ENCODE measurements around the gene COL5A1.

Gene COL5A1

DNA sequence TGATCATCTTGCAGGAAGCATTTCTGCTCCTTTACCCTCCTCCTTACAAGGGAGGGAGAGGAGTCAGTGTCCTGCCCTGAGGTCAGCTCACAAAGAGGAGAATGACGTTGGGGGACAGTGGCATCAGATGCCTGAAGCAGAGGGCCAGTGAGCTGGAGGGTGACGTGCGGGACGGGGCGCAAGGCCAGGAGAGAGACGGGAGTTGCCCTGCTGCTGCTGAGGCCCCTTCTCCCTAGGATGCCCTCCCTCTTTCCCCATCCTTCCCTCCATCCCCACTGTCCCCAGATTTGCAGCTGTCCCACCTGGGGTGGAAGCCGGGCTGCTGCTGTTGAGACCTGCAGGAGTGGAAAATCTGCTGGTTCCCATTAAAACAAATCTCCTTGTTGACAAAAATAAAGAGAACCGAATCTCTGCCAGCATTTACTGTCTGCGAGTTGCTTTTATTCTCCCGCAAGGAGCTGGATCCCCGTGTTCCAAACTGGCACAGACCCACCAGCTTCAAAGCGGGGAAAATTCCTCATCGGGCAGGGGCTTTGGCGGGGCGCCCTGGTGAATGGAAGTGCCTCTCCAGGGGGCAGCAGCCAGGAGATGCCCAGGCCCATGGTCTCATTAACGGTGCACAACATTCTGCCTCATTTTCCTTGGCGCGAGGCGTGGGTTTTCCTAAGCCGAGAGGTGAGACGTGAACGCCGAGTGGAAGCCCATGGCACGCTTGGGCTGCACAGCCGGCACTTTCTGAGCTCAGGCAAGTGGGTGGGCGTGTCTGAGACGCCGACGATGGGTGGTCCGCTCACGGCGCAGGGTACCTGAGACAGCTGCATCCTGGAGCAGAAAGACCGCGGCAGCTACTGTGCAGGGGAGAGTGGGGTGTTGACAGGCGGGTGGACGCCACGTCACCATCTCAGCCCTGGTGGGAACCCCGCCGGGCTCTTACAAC, 13.9 kb upstream of the COL5A1 start:
- Histone ChIP-seq H3K79me2 (ENCODE audit: control insufficient read depth, insufficient read depth, low read length, unreplicated experiment) (no peaks in the 10 kb centered on the region), H3K27ac (ENCODE audit: low read depth, low read length) (no peak overlapping the region), H3K4me3 (ENCODE audit: low read depth, low read length) (no peak overlapping the region), H3K4me1 (ENCODE audit: control insufficient read depth, insufficient read depth, low read length, unreplicated experiment) (peaks cover 26% of the 10 kb centered on the region), H2AFZ (ENCODE audit: low read length, unreplicated experiment) (no peak overlapping the region), H3K36me3 (ENCODE audit: insufficient read depth, low read length) (no peaks in the 10 kb centered on the region), H3K27me3 (ENCODE audit: insufficient read depth, low read length) (no peaks in the 10 kb centered on the region)

DNA sequence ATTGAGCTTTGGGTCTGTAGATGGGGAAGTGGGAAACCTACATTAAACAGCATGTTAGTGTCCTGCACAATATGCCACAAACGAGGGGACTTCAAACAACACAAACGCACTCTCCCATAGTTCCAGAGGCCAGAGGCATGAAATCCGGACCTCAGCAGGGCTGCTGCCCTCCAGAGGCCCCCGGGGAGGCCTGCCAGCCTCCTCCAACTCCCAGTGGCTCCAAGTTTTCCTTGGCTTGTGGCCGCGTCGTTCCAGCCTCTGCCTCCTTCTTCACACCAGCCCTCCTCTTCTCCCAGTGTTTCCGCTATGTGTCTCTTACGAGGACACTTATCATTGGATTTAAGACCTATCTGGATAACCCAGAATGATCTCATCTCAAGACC, 13.3 kb upstream of the COL5A1 start:
- Histone ChIP-seq H3K27me3 (ENCODE audit: insufficient read depth, low read length) (no peaks in the 10 kb centered on the region), H2AFZ (ENCODE audit: low read length, unreplicated experiment) (no peak overlapping the region), H3K4me3 (ENCODE audit: low read depth, low read length) (no peak overlapping the region), H3K4me1 (ENCODE audit: control insufficient read depth, insufficient read depth, low read length, unreplicated experiment) (peaks cover 26% of the 10 kb centered on the region), H3K79me2 (ENCODE audit: control insufficient read depth, insufficient read depth, low read length, unreplicated experiment) (no peaks in the 10 kb centered on the region), H3K27ac (ENCODE audit: low read depth, low read length) (no peak overlapping the region), H3K36me3 (ENCODE audit: insufficient read depth, low read length) (no peaks in the 10 kb centered on the region)

DNA sequence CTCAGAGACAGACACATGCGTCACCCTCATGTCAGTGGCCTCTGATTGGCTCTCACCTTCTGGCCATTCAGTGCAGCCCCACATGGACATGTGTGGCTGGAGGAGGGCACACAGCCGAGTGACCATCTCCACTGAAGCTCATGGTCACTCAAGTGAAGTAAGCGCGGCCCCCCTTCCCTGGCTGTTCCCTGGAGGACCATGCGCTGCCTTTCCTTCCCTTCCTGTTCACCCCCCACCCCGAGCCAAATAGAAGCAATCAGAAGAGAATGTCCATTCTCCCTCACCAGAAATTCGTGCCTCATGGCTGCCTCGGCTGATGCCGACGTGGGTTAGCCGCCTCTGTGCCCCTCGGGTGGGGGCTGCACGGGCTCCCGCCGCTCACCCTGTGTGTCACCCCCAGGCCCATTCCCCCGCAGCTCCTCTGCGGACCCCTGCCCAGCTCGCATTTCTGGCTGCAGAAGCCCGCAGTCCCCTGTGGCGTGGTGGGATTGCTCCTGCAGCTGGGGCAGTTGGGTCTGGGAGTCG, 12.5 kb upstream of the COL5A1 start:
- Histone ChIP-seq H3K4me1 (ENCODE audit: control insufficient read depth, insufficient read depth, low read length, unreplicated experiment) (peaks cover 24% of the 10 kb centered on the region), H3K27me3 (ENCODE audit: insufficient read depth, low read length) (no peaks in the 10 kb centered on the region), H2AFZ (ENCODE audit: low read length, unreplicated experiment) (no peak overlapping the region), H3K4me3 (ENCODE audit: low read depth, low read length) (no peak overlapping the region), H3K36me3 (ENCODE audit: insufficient read depth, low read length) (no peaks in the 10 kb centered on the region), H3K79me2 (ENCODE audit: control insufficient read depth, insufficient read depth, low read length, unreplicated experiment) (no peaks in the 10 kb centered on the region), H3K27ac (ENCODE audit: low read depth, low read length) (no peak overlapping the region)

DNA sequence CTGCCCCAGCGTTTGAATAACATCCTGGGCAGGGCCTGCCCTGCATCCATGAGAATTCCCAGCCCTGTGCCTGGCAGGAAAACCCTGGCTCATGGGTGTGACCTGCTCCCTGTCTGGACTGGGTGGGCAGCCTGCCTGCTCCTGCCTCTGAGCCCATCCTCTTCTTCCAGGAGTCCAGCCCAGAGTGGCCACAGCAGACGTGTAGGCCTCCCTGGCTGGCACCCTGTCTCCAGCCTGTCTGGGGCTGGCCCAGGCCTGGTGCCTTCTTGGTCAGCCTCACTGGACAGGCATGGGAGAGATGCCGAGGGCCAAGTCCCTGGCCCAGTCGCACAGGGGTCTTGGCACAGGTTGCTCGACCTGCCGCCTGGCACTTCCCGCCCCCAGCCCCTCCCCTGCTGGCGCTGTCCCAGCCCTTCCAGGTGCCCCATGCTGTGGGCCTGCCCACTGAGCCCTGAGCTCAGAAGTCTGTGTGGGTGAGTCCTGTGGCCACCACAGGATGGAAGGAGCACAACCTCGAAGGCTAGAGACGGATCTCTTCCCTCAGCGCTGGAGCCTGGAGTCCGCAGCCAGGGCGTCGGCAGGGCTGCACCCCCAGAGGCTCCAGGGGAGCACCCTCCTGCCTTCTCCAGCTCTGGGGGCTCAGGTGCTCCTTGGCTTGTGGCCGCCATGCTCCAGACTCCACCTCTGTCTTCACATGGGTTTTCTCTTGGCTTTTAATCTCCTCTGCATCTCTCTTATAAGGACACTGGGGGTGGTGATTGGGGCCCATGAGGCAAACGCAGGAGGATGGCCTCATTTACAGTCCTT, 11.8 kb upstream of the COL5A1 start:
- no peaks in the 10 kb centered on the region for H3K36me3 ChIP-seq (ENCODE audit: insufficient read depth, low read length)
- H3K4me3 ChIP-seq (ENCODE audit: low read depth, low read length), result no peak overlapping the region
- no peaks in the 10 kb centered on the region for H3K27me3 ChIP-seq (ENCODE audit: insufficient read depth, low read length)
- no peaks in the 10 kb centered on the region for H3K79me2 ChIP-seq (ENCODE audit: control insufficient read depth, insufficient read depth, low read length, unreplicated experiment)
- H2AFZ ChIP-seq (ENCODE audit: low read length, unreplicated experiment), result no peak overlapping the region
- H3K27ac ChIP-seq (ENCODE audit: low read depth, low read length), result no peak overlapping the region
- peaks cover 17% of the 10 kb centered on the region for H3K4me1 ChIP-seq (ENCODE audit: control insufficient read depth, insufficient read depth, low read length, unreplicated experiment)

DNA sequence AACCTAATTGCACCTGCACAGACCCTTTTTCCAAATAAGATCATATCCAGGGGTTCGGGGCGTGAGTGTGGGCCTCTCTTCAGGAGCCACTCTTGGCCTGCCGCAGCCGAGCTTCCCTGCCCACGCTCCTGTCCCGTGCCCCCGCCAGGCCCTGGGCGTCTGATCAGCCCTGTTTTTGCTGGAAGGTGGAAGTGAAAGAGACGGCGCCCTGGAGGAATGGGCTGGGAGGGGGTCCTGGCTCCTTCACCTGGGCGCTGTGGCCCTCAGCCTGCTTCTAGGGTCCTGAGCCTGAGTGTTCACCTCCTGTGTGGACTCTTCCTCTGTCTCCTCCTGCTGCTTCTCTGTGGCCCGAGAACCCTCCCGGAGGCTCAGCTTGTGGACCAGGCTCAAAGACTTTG, 11.2 kb upstream of the COL5A1 start:
- Histone ChIP-seq H2AFZ (ENCODE audit: low read length, unreplicated experiment) (no peak overlapping the region), H3K4me1 (ENCODE audit: control insufficient read depth, insufficient read depth, low read length, unreplicated experiment) (peaks cover 11% of the 10 kb centered on the region), H3K27ac (ENCODE audit: low read depth, low read length) (no peak overlapping the region), H3K36me3 (ENCODE audit: insufficient read depth, low read length) (no peaks in the 10 kb centered on the region), H3K27me3 (ENCODE audit: insufficient read depth, low read length) (no peaks in the 10 kb centered on the region), H3K4me3 (ENCODE audit: low read depth, low read length) (no peak overlapping the region), H3K79me2 (ENCODE audit: control insufficient read depth, insufficient read depth, low read length, unreplicated experiment) (no peaks in the 10 kb centered on the region)

DNA sequence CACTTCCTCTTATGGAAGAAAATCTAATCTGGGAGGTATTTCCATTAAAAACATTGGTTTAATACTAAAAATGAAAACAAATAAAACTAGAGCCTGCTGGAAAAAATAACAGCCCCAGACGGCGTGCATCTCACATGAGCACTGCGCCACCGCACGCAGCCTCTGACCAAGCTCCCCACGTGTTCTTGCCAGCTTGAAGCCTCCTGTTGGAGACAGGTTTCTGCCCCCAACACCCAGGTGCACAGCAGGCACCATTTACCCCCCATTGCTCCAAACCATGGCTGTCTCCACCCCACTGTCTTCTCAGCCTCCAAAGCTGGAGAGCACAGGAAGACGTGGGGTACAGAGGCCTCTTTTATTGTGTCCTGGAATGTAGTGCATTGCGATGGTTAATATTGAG, 10.7 kb upstream of the COL5A1 start:
- Histone ChIP-seq H3K79me2 (ENCODE audit: control insufficient read depth, insufficient read depth, low read length, unreplicated experiment) (no peaks in the 10 kb centered on the region), H3K36me3 (ENCODE audit: insufficient read depth, low read length) (no peaks in the 10 kb centered on the region), H3K27me3 (ENCODE audit: insufficient read depth, low read length) (no peaks in the 10 kb centered on the region), H2AFZ (ENCODE audit: low read length, unreplicated experiment) (no peak overlapping the region), H3K4me3 (ENCODE audit: low read depth, low read length) (no peak overlapping the region), H3K4me1 (ENCODE audit: control insufficient read depth, insufficient read depth, low read length, unreplicated experiment) (peaks cover 6% of the 10 kb centered on the region), H3K27ac (ENCODE audit: low read depth, low read length) (no peak overlapping the region)

DNA sequence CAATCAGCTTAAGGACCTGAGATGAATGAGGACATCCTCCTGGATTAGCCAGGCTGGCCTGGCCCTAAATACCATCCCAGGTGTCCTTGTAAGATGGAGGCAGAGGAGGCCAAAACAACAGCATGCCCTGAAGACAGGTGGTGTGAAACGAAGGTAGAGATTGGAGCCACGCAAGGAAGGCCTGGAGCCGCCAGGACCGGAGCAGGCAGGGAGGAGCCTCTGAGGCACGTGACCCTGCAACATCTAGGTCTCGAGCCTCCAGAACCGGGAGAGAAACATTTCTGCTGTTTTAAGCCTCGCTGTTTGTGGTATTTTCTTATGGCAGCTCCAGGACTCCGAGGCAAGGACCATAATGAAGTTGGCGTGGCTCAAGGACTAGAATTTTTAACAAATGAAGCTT, 9.7 kb upstream of the COL5A1 start:
- Histone ChIP-seq H3K27ac (ENCODE audit: low read depth, low read length) (no peak overlapping the region), H3K27me3 (ENCODE audit: insufficient read depth, low read length) (no peaks in the 10 kb centered on the region), H3K79me2 (ENCODE audit: control insufficient read depth, insufficient read depth, low read length, unreplicated experiment) (no peaks in the 10 kb centered on the region), H3K4me3 (ENCODE audit: low read depth, low read length) (no peak overlapping the region), H3K4me1 (ENCODE audit: control insufficient read depth, insufficient read depth, low read length, unreplicated experiment) (no peaks in the 10 kb centered on the region), H2AFZ (ENCODE audit: low read length, unreplicated experiment) (no peak overlapping the region), H3K36me3 (ENCODE audit: insufficient read depth, low read length) (no peaks in the 10 kb centered on the region)

DNA sequence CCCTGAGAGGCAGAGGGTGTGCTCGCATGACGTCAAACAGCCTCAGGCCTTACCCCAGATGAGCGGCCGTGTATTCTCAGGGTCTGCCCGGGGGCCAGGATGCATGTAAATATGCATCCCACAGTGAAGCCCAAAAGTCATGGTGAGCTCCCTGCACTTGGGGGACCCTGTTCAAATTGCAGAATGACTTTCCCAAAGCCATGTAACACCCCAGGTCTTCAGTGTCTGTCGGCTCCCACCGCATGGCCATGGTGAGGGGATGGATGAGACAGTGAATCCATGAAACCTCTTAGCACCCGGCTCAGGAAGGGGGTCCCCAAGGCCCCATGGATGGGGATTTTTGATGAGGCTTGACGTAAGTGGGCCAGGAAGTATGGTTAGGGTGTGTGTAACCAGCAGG, 9.3 kb upstream of the COL5A1 start:
- no peak overlapping the region for H3K4me3 ChIP-seq (ENCODE audit: low read depth, low read length)
- no peaks in the 10 kb centered on the region for H3K27me3 ChIP-seq (ENCODE audit: insufficient read depth, low read length)
- H3K79me2 ChIP-seq (ENCODE audit: control insufficient read depth, insufficient read depth, low read length, unreplicated experiment), result no peaks in the 10 kb centered on the region

DNA sequence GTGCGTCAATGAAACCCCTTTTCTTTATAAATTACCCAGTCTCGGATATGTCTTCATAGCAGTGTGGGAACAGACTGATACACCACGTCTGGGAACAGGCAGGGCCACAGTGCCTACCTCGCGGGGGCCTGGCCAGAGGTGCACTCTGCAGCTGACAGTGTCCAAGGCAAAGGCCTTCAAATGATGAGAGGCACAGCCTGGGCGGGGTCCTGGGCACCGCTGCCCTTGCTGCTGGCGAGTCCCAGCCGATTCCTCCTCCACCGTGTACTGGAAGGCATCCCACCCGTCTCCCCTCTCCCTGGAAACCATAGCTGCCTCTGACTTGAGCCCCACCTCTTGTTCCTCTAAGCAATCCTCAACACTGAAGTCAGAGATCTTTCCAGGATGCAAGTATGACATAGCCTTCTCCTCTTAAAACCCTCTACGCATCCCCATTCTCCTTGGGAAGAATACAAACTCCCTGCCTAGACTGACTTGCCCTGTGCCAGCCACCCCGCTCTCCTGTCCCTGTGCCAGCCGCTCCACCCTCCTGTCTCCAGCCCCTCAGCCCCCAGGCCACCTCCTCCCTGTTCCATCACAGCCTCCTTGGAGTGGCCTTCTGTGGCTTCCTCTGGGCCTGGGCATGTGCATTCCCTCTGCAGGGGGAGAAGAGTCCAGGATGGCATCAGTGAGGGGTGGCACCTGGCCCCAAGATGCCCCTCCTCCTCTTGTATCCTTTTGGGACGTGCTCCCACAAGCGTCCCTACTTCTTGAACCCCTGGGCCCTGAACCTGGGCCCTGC, 8.1 kb upstream of the COL5A1 start:
- Histone ChIP-seq H3K4me3 (ENCODE audit: low read depth, low read length) (no peak overlapping the region), H3K36me3 (ENCODE audit: insufficient read depth, low read length) (no peaks in the 10 kb centered on the region), H3K27ac (ENCODE audit: low read depth, low read length) (no peak overlapping the region), H3K27me3 (ENCODE audit: insufficient read depth, low read length) (no peaks in the 10 kb centered on the region), H3K4me1 (ENCODE audit: control insufficient read depth, insufficient read depth, low read length, unreplicated experiment) (peaks cover 3% of the 10 kb centered on the region), H3K79me2 (ENCODE audit: control insufficient read depth, insufficient read depth, low read length, unreplicated experiment) (no peaks in the 10 kb centered on the region), H2AFZ (ENCODE audit: low read length, unreplicated experiment) (no peak overlapping the region)

More for the DNA sequence above, 9.3 kb upstream of the COL5A1 start:
- no peaks in the 10 kb centered on the region for H3K36me3 ChIP-seq (ENCODE audit: insufficient read depth, low read length)
- no peak overlapping the region for H3K27ac ChIP-seq (ENCODE audit: low read depth, low read length)
- H2AFZ ChIP-seq (ENCODE audit: low read length, unreplicated experiment), result no peak overlapping the region
- H3K4me1 ChIP-seq (ENCODE audit: control insufficient read depth, insufficient read depth, low read length, unreplicated experiment), result peaks cover 3% of the 10 kb centered on the region

DNA sequence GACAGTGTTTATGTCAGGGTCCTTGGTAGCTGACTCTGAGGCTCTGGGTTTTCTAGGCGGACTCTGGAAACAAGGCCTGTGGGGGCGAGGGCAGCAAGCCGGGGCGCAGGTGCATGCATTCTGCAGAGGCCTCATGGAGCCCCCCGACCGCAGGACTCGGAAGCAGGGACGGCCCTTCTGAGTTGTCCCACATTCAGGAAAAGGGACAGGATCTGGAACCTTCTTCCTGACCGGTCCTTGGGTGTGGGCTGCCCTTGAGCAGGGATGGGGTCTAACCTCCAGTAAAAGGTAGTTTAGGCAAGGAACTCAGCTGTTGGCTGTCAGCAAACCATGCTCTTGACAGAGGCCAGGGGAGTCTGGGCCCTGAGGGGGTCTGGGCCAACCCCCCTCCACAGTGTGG, 7.4 kb upstream of the COL5A1 start:
- Histone ChIP-seq H3K27me3 (ENCODE audit: insufficient read depth, low read length) (no peaks in the 10 kb centered on the region), H3K4me1 (ENCODE audit: control insufficient read depth, insufficient read depth, low read length, unreplicated experiment) (peaks cover 3% of the 10 kb centered on the region), H2AFZ (ENCODE audit: low read length, unreplicated experiment) (no peak overlapping the region), H3K36me3 (ENCODE audit: insufficient read depth, low read length) (no peaks in the 10 kb centered on the region), H3K27ac (ENCODE audit: low read depth, low read length) (no peak overlapping the region), H3K4me3 (ENCODE audit: low read depth, low read length) (no peak overlapping the region), H3K79me2 (ENCODE audit: control insufficient read depth, insufficient read depth, low read length, unreplicated experiment) (no peaks in the 10 kb centered on the region)

All from ACC112 (cell line).